Transverse colon (tissue), 3 donors: Measurements from ENCODE around the gene PLOD3.

Source experiments
- EP300 ChIP-seq: sonication (generic); formaldehyde crosslinking; IDR thresholded peaks from one replicate; pipeline ENCODE4 v1.6.1; 2017; ENCODE audit warnings: antibody characterized with exemption, low read depth
- TF ChIP-seq, protein P1 (sequence below), 5 experiments: fragments of 200-600 bp in 3 of 5; fragments of 450-650 bp in 2 of 5; sonication (generic) in 3 of 5; IDR thresholded peaks; 1 replicate in 2 of 5; 2 replicates in 3 of 5; pipeline ENCODE4 v1.5.1; 2016 to 2017; ENCODE audit warnings: antibody characterized with exemption in 5 of 5, inconsistent platforms in 3 of 5, mild to moderate bottlenecking in 2 of 5, moderate library complexity in 1 of 5

DNA sequence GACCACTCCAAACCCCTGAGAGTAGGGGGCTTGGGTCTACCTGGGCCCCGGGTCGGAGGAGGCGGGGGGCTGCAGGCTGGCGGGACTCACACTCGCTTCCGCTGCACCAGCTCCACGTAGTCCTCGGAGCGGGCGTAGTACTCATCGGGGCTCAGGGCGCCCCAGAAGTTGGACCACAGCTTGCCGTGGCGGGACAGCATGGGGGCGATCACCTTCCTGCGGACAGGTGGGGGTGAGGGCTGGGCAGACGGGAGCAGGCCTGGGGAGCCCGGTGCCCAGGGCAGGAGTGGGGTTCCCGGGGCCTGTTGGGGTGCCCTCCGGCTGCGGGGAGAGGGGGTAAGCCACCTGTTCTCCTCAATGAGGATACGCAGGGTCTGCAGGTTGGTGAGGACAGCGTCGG lies 5.9 kb downstream of the PLOD3 start:
- no peak for TF ChIP-seq EP300
- TF ChIP-seq, protein P1, sequence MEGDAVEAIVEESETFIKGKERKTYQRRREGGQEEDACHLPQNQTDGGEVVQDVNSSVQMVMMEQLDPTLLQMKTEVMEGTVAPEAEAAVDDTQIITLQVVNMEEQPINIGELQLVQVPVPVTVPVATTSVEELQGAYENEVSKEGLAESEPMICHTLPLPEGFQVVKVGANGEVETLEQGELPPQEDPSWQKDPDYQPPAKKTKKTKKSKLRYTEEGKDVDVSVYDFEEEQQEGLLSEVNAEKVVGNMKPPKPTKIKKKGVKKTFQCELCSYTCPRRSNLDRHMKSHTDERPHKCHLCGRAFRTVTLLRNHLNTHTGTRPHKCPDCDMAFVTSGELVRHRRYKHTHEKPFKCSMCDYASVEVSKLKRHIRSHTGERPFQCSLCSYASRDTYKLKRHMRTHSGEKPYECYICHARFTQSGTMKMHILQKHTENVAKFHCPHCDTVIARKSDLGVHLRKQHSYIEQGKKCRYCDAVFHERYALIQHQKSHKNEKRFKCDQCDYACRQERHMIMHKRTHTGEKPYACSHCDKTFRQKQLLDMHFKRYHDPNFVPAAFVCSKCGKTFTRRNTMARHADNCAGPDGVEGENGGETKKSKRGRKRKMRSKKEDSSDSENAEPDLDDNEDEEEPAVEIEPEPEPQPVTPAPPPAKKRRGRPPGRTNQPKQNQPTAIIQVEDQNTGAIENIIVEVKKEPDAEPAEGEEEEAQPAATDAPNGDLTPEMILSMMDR (IDR thresholded peaks at IDR 0.05) = no peak
